Choroid plexus epithelial cell (primary cell): ENCODE measurements around the gene PLB1.

ENCODE experiments used
- DNase-seq: peaks from one replicate; pipeline ENCODE4 v3.0.0-alpha.2; 2010; ENCODE audit warnings: low read depth
- H3K4me3 ChIP-seq: 2 replicates; pipeline ENCODE4 v1.5.1; 2011; ENCODE audit warnings: low read depth, mild to moderate bottlenecking, control low read depth, low read length, moderate library complexity
- CTCF ChIP-seq: conservative IDR thresholded peaks from 2 replicates; pipeline ENCODE4 v1.5.1; 2011; ENCODE audit warnings: low read depth, mild to moderate bottlenecking, control low read depth, inconsistent platforms, low read length, moderate library complexity

Gene PLB1

GRCh38 chr2:28570431-28570830 is 74.6 kb downstream of the PLB1 start:
- DNase-seq = no peak
- TF ChIP-seq CTCF = no peak

GRCh38 chr2:28576714-28577113 is 80.9 kb downstream of the PLB1 start:
- TF ChIP-seq CTCF = no peak
- H3K4me3 ChIP-seq = no peak overlapping the region
- no peak for DNase-seq

More at GRCh38 chr2:28570431-28570830, 74.6 kb downstream of the PLB1 start:
- H3K4me3 ChIP-seq = no peak overlapping the region

- no peak for TF ChIP-seq CTCF
- H3K4me3 ChIP-seq = no peak overlapping the region
- DNase-seq = no peak
These were observed 82.2 kb downstream of the PLB1 start for GRCh38 chr2:28577791-28578680.

- TF ChIP-seq CTCF = no peak
These were observed 82.9 kb downstream of the PLB1 start for GRCh38 chr2:28578774-28579173.

GRCh38 chr2:28579606-28580005 is 83.7 kb downstream of the PLB1 start:
- H3K4me3 ChIP-seq = no peak overlapping the region
- TF ChIP-seq CTCF = no peak
- DNase-seq = no peak

More at GRCh38 chr2:28578774-28579173, 82.9 kb downstream of the PLB1 start:
- H3K4me3 ChIP-seq = no peak overlapping the region
- no peak for DNase-seq

GRCh38 chr2:28580078-28580477 is 84.2 kb downstream of the PLB1 start:
- no peak for DNase-seq
- TF ChIP-seq CTCF = no peak
- no peak overlapping the region for H3K4me3 ChIP-seq

GRCh38 chr2:28581312-28581711 is 85.5 kb downstream of the PLB1 start:
- no peak for DNase-seq
- TF ChIP-seq CTCF = no peak
- no peak overlapping the region for H3K4me3 ChIP-seq
